ENCODE measurements around the gene FBXO47.

Gene FBXO47

GRCh38 chr17:38967290-38967738, at the start of gene FBXO47:
Gene FBXO47 (minus strand): TSS chr17:38967403. CDS start chr17:38963025, 4,378 bp downstream.
- no peak for DNase-seq

DNA sequence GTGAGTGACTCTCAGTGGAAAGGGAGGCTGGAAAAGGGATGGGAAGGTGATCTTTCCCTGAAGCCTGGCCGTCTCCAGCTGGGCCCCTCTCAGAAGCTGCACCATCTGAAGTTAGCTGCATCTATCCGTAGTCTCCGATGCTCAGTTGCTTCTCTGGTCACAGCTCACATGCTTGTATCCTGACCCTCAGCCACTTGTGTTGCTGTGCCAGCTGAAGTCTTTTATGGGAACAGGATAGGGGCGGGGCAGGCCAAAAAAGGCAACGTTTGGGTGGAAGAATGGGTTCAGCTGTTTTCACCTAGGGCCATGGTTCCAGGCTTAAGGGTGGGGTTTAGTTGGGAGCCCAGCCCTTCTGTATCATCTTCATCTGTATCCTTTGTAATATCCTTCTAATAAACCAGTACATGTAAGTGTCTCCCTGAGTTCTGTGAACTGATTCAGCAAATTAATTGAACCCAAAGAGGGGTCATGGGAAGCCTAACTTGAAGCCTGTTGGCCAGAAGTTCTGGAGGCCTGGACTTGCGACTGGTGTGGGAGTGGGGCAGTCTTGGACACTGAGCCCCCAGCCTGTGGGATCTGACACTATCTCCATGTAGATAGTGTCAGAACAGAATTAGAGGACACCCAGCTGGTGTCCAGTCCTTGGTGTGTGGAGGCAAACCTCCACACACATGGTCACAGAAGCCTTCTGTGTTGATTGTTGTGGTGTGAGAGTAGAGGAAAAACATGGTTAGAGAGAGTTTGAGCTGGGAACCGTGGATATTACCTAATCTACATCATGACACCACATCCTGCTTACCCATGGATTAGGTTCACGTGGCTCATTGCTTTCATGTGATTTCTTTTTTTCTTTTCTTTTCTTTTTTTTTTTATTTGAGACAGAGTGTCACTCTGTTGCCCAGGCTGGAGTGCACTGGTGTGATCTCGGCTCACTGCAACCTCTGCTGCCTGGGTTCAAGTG, 49.3 kb upstream of the FBXO47 start:
- peak; percentile 20 for DNase-seq

DNA sequence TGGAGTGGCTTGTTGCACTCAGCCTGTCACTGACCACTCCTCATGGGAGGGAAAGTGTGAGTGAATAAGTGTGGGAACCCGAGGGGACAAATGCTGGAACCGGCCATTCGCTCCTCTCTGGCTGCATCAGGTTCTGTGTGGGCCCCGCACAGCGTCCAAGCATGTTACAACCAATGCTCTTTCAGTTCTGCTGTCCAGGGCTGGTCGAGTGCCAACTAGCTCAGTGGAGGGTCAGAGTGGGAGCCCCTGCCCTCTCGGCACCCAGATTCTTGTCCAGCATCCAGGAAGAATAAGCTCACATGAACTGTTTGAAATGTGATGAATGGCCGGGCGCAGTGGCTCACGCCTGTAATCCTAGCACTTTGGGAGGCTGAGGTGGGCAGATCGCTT, 48.3 kb upstream of the FBXO47 start:
- no peak for DNase-seq

GRCh38 chr17:39014795-39015545, 47.8 kb upstream of the FBXO47 start:
- peak; percentile 7 for DNase-seq

GRCh38 chr17:39014044-39014794, 47.0 kb upstream of the FBXO47 start:
- peak; percentile 53 for DNase-seq

DNA sequence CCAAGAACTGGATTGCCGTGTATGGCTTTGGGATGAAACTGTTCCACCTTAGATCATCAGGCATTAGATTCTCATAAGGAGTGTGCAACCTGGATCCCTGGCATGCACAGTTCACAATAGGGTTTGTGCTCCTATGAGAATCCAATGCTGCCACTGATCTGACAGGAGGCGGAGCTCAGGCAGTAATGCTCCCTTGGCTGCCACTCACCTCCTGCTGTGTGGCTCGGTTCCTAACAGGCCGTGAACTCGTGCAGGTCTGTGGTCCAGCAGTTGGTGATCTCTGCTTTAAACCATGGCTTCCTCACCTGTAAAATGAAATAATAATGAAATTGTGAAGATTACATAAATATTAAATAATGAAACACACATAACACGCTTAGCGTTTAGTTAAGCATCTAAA, 45.5 kb upstream of the FBXO47 start:
- DNase-seq = no peak

DNA sequence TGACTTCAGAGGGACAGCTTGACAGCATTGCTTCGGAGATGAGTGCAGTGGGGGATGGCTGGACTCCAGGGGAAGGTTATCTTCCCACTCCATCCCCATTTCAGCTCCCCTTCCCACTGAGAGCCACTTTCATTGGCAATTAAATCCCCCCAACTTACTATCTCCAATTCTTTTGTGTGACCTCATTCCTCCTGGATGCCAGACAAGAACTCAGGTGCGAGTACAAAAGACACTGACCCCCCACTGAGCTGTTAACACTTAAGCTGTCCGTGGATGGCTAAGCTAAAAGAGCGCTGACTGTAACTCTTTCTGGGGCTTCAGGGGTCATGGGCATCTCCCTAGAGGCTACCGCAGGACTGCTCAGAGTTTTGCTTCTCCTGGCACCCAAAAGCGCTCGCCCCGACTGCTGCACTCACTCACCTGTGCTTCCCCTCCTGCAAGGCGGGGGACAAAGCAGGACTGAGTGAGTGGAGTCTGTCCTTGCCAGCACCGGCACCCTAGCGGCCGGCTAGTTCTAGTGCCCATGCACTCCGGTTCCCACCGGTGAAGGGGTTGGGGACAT, 44.8 kb upstream of the FBXO47 start:
- no peak for DNase-seq

DNA sequence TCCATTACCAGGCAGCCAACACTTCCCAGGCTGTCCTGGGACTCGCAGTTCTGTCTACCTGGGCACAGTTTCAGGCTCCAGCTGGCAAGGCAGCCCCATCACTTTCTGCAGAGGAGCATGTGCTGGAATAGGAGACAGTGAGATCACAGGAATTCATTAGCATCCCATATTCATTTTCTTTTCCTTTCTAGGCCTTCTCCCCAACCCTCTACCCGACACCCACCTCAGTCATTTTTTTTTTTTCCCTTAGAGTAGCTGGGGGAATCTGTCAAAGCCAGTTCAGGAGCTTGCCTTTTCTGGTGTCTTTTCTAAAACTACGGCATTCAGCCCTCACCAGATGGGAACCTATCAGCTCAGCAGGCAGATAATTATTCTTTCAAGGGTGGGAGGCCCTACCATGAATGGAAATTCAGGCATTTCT, 42.4 kb upstream of the FBXO47 start:
- DNase-seq = no peak

GRCh38 chr17:39008633-39009032, 41.4 kb upstream of the FBXO47 start:
- no peak for DNase-seq

- no peak for DNase-seq
Observed at GRCh38 chr17:39002991-39003715, 36.0 kb upstream of the FBXO47 start.

- DNase-seq = peak; percentile 72
Observed at GRCh38 chr17:39001703-39002637, 34.8 kb upstream of the FBXO47 start.

- no peak for DNase-seq
Observed at GRCh38 chr17:39000021-39000601, 32.9 kb upstream of the FBXO47 start.

GRCh38 chr17:38996660-38997337, 29.6 kb upstream of the FBXO47 start:
- DNase-seq = peak; percentile 72

GRCh38 chr17:38994026-38994425, 26.8 kb upstream of the FBXO47 start:
- DNase-seq = no peak

GRCh38 chr17:38984666-38985065, 17.5 kb upstream of the FBXO47 start:
- no peak for DNase-seq

- DNase-seq = peak; percentile 28
Observed at GRCh38 chr17:38982858-38983746, 15.9 kb upstream of the FBXO47 start.

GRCh38 chr17:38981636-38982035, 14.4 kb upstream of the FBXO47 start:
- no peak for DNase-seq

- no peak for DNase-seq
Observed at GRCh38 chr17:38980490-38981217, 13.5 kb upstream of the FBXO47 start.
